Inferior parietal cortex (tissue), 1 donor: Measurements from ENCODE around the gene ELF5.

Experiments
- DNase-seq: peaks from one replicate; pipeline ENCODE4 v3.0.0-alpha.2; 2016; ENCODE audit errors: extremely low spot score

ELF5 gene

DNA sequence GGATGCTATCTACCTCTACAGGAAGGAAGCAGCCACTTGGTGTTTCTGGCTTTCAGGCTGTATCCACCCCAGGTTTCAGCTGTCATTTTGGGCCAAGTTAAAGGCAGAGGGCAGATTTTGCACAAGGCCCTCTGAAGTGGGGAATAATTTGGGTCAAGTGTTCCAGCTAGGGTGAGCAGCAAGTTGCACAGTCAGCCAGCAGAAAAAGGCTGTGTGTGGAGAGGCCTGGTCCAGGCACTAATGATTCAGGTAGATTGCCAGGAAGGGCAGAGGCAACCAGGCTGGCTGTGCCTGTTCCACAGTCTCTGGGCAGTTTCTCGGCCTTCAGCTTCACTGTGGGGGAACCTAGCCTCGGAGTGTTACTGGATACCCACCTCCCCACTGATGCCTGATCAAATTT lies 8.6 kb upstream of the ELF5 start:
- no peak for DNase-seq

GRCh38 chr11:34521265-34521664 lies 7.7 kb upstream of the ELF5 start:
- DNase-seq: no peak

DNA sequence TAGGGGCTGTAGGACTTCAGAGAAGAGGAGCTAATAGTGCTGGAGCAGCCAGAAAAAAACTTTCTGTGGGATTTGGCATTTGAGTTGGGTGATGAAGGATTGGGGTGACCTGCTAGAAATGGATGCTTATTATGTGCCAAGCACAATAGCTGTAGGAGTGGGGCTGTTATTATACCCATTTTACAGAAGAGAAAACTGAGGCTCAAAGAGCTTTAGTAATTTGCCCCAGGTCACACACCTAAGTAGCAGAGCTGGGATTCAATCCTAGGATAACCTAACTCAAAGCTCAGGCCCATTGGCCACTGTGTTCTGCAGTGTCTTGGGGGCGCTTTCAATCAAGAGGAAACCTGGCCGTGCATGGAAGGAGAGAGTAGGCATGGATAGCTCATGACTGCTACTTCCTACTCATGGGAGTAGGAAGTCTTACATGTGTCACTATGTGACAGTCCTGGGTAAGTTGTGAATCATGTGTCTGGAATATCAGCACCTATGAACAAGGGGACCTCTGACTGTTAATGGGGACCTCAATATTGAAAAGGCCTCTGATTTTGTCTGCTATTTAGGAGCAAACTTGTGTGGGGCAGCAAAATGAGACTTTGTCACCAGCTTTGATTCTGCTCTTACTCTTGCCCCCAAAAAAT lies 6.1 kb upstream of the ELF5 start:
- DNase-seq: no peak

- no peak for DNase-seq
Observed at GRCh38 chr11:34516247-34517040, 2.9 kb upstream of the ELF5 start.

DNA sequence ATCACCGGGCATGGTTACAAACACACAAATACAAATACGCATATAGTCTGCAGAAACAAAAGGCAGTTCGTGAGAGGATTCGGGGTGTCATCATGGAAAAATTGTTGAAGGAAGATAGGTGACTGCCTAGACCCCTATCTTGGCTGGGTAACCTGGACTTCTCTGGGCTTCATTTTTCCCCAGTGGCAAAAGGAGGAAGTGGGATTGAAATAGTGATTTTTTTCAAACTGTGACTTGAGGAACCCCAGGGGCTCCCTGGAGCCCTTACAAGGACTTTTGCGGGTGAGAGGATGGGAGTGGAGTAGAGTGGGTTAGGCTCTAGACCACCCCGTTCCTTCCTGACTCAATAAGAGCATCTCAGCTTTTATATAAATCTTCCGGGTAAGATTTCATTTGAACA lies 1.0 kb upstream of the ELF5 start:
- no peak for DNase-seq

GRCh38 chr11:34512840-34513681 lies 533 bp downstream of the ELF5 start:
- DNase-seq: peak; percentile 46

DNA sequence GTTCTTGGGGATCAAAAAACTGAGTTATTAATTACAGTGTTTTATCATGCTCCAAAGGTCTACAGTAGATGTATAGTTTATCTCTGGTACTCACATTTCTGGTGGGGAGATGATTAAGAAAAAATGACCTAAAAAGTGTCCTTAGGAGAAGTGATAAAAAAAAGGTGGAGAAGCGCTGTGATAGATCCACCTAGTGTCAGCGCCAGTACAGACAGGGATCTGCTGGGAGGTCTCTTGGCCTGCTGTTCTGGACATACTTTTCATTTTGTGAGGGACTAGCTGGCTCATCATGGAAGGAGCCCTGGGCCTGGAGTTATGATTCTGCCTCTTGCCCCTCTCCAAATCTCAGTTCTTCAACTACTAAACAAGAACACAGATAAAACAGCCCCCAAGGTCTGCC lies 2.9 kb downstream of the ELF5 start:
- no peak for DNase-seq

- DNase-seq: no peak
Observed at GRCh38 chr11:34510218-34510617, 3.4 kb downstream of the ELF5 start.

- DNase-seq: no peak
Observed at GRCh38 chr11:34509336-34509876, 4.2 kb downstream of the ELF5 start.

- no peak for DNase-seq
Observed at GRCh38 chr11:34508524-34508923, 5.1 kb downstream of the ELF5 start.

- no peak for DNase-seq
Observed at GRCh38 chr11:34507610-34508009, 6.0 kb downstream of the ELF5 start.

- DNase-seq: no peak
Observed at GRCh38 chr11:34507156-34507555, 6.4 kb downstream of the ELF5 start.

GRCh38 chr11:34505874-34506273 lies 7.7 kb downstream of the ELF5 start:
- DNase-seq: no peak

DNA sequence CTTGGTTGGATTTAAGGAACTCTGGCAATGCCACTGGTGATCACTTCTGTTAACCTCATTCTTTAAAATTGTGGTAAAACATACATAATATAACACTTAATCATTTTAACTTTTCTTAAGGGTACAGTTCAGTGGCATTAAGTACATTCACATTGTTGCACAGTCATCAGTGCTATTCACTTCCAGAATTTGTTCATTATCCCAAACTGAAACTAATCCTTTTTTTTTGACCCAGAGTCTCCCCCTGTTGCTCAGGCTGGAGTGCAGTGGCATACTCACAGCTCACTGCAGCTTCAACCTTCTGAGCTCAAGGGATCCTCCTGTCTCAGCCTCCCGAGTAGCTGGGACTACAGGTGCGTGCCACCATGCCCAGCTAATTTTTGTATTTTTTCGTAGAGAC lies 10.6 kb downstream of the ELF5 start:
- no peak for DNase-seq

DNA sequence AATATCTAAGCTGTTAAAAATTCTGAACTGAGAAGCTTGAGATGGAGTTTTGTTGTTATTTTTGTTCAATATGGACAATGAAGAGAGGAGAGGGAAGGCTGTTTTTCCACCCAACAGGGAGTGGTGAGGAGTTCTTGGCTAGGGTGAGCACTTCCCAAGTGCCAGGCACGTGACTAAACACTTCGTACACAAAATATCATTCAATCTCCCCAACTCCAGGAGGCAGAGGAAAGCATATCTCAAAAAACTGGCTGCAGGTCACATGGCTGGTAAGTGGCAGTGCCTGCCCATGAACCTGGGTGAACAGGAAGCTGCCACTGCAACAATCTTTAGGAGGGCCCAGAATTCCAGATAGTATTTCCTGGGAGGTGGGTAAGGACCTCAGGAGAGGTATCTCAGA lies 11.6 kb downstream of the ELF5 start:
- no peak for DNase-seq

DNA sequence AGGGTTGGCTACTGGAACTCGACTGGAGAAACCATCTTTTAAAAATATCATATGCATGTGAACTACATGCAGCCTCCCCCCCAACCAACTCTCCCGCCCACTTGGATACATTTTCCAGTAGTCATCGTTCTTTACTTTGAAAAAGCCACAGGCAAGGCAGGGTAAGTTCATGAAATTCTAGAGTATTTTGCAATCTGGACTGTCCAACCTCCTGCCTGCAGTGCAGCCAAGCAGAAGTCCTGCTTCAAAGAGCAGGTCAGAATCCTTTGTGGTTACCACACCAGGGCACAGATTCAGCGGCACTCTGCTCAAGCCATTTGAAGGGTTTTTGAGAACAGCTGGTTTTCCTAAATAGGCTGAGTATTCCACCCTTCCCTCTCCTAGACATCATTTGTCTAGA lies 12.1 kb downstream of the ELF5 start:
- DNase-seq: no peak

DNA sequence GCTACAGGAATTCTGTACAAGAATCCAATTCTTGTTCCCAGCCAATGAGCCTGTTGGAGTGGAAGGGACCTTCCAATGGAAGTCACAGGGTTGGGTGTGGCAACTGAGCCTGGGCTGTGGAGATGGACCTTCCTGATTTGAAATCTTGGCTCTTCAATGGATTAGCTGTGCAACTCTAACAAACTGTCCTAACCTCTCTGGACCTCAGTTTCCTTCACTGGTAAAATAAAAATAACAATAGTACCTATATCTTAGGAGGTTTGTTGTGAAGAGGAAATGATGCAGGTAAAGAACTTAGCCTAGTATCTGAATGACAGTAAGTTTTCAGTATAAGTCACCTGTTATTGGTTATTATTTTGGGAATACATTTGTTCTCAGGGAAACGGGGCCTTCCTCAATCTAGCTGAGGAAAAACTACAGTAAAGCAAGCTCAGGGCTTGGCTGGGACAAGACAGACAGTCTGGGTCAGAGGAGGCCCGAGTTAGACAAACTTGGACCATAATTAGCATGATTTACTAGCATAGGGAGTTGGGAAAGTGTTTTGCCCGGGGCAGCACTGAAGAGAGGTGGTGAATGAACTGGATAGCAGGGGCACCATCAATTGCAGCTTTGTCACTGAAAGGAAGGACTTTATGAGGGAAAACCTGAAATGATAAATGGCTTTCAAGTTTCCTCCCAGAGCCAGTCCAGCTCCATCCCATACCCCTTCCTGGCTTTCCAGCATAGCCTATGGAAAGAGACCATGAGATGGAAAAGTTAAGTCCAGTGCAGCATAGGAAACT lies 13.7 kb downstream of the ELF5 start:
- no peak for DNase-seq

DNA sequence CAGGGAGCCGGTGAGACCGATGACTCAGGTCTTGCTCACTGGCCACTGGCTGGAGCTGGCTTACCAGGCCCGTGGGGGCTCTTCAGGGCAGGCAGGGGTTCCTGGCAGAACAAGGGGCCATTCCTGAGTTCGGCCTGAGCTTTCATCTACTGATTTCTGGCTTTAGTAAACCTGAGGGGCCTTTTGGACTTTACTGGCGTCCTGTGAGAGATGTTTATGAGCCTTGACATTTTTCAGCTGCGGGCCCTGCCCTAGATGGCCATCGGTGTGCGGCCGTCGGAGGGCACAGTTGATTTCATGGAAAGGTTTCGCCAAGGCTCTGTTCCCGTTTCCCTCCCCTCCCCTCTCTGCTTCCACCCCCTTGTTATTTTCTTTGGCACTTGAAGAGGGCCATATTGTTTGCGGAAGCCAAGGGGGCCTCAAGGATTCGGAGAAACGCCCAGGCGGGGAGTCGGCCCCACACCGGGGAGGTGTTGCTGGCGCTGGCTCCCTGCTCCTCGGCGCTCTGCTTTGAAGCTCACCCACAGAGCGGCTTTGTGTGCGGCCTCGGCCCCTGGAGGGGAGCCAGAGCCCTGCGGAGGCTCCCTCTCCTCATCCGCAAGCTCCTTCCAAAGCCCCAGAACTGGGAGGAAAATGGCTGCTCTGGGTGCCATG lies 17.7 kb downstream of the ELF5 start:
- DNase-seq: no peak

DNA sequence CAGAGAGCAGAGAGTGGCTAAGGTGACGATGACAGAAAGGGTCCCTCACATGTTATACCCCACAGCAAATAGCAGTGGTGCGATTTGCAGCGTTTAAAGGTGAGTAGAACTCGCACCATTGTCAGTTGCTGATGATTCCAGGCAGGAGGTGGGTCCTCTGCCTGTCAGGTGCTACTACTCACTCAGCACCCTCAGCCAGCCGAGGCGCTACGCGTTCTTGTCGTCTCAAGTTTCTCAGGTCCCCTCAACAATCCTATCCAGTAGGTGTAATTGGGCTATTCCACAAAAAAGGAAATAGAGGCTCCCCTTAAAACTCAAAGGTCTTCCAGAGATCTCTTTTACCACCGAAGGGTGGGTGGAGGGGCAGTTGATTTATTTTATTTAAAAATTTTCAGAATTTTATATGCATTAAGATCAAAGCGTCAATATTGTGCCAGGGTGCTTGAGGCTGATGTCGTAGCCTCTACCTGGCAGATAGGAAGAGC lies 18.3 kb downstream of the ELF5 start:
- no peak for DNase-seq

- DNase-seq: no peak
Observed at GRCh38 chr11:34493926-34494595, 19.5 kb downstream of the ELF5 start.
